Measurements from ENCODE around the gene NUDT5. TPM values are rescaled to one million over a fixed set of nuclear protein-coding genes. Genes with fewer than 3 reads are reported as not detected.
A peak's percentile ranks its signal among the peaks of the same experiment; 100 is the strongest.

The NUDT5 gene
- total and polyA plus RNA-seq, 7 donors: 20.0 to 52.9 (median 30.0) TPM

DNA sequence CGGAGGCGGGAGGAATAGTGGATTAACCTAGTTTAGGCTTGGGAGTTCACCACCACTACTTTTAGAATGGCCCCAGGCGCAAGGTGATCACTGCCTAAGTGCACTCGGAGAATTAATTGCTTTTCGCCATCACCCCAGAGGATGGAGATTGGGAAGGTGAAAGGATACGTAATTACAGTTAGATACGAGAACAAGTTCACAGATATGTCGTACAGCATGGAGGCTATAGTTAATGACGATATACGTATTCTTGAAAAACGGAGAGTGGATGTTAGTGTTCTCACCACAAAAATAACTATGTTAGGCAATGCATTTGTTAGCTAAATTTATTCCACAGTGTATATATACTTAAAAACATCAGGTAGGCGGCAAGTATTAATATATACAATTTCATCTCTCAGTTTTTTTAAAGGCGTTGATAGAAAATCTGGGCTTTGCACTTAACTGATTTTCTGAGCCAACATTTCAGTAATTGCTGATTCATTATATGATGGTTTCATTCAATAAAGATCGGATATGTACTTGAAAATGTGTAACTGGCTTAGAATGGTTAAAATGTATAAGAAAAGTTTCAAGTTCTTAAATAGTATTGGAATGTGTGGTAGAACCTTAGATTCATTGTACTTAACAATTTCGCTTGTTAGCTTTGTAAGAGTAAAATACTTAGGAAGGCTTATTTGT, 980 bp upstream of the NUDT5 start:
- 7 to 10% methylated on average over 15 of the region's 15 CpGs for WGBS, 2 donors
- TF ChIP-seq POLR2A (IDR thresholded peaks at IDR 0.05) (no peak), POLR2AphosphoS5 (IDR thresholded peaks at IDR 0.05) (no peak), EP300 (IDR thresholded peaks at IDR 0.05) (no peak)
- TF ChIP-seq, protein P1, sequence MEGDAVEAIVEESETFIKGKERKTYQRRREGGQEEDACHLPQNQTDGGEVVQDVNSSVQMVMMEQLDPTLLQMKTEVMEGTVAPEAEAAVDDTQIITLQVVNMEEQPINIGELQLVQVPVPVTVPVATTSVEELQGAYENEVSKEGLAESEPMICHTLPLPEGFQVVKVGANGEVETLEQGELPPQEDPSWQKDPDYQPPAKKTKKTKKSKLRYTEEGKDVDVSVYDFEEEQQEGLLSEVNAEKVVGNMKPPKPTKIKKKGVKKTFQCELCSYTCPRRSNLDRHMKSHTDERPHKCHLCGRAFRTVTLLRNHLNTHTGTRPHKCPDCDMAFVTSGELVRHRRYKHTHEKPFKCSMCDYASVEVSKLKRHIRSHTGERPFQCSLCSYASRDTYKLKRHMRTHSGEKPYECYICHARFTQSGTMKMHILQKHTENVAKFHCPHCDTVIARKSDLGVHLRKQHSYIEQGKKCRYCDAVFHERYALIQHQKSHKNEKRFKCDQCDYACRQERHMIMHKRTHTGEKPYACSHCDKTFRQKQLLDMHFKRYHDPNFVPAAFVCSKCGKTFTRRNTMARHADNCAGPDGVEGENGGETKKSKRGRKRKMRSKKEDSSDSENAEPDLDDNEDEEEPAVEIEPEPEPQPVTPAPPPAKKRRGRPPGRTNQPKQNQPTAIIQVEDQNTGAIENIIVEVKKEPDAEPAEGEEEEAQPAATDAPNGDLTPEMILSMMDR (IDR thresholded peaks at IDR 0.05): no peak
- Histone ChIP-seq H3K27me3 (no peaks in the 10 kb centered on the region), H3K4me3 (peak overlapping the region; percentile 62 to 95 (median 82)), H3K36me3 (peaks cover 0 to 37% (median 4%) of the 10 kb centered on the region in 4 donors), H3K27ac (peak overlapping the region; percentile 86 to 93 (median 88)), H3K9me3 (no peaks in the 10 kb centered on the region), H3K4me1 (peaks cover 0 to 43% (median 37%) of the 10 kb centered on the region in 4 donors)
- intact Hi-C loops (cut with DNase I): no loop called here
- DNase-seq: no peak

DNA sequence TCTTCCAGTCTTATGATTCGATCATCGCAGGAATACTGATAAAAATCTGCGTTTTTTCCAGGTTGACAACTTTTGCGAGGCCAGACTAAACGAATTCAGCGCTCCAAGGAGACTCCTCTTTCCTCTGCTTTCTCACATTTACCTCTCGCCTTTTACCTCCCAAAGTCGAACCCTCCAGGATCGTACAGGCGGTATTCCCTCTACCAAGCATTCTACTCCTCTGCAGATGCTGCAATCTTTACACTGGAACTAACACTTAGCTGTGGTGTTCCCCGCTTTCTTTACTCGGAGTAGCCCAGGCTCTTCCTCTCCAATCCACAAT, 449 bp downstream of the NUDT5 start:
- Histone ChIP-seq H3K27ac (peak overlapping the region; percentile 86 to 93 (median 88)), H3K9me3 (no peaks in the 10 kb centered on the region), H3K4me3 (peak overlapping the region; percentile 62 to 95 (median 82)), H3K4me1 (peaks cover 0 to 43% (median 37%) of the 10 kb centered on the region in 4 donors), H3K36me3 (peaks cover 0 to 22% (median 2%) of the 10 kb centered on the region in 4 donors), H3K27me3 (no peaks in the 10 kb centered on the region)
- intact Hi-C loops (cut with DNase I): loop anchor here (2.0 kb wide), 1 partner anchor 66 kb away; the partner anchor contains the start of gene SEC61A2
- TF ChIP-seq, protein P1 (IDR thresholded peaks at IDR 0.05): no peak
- TF ChIP-seq POLR2AphosphoS5 (IDR thresholded peaks at IDR 0.05): no peak
- no peak for TF ChIP-seq EP300 (IDR thresholded peaks at IDR 0.05)
- TF ChIP-seq POLR2A (IDR thresholded peaks at IDR 0.05): no peak
- DNase-seq: no peak
- WGBS, 2 donors: 1% methylated on average over 12 of the region's 12 CpGs

DNA sequence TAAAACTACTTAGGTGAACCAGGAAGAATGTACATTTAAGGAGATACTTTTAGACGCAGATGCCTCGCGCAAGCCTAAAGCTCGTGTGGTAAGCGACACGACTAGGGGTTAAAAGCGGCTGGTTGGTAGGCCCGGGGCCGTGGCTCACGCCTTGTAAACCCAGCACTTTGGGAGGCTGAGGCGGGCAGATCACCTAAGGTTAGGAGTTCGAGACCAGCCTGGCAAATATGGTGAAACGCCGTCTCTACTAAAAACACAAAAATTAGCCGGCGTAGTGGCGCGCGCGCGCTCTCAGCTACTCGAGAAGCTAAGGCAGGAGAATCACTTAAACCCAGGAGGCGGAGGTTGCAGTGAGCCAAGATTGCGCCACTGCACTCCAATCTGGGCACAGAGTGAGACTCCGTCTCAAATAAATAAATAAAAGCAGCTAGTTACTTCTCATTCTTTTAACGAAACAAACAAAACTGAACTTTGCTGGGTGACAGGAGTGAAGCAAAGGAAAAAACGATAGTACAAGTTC, 879 bp downstream of the NUDT5 start:
- peak overlapping the region; percentile 62 to 95 (median 82) for H3K4me3 ChIP-seq
- H3K9me3 ChIP-seq: no peaks in the 10 kb centered on the region
- intact Hi-C loops (cut with DNase I): loop anchor here (2.0 kb wide), 1 partner anchor 66 kb away; the partner anchor contains the start of gene SEC61A2
- H3K27me3 ChIP-seq: no peaks in the 10 kb centered on the region
- peaks cover 0 to 43% (median 37%) of the 10 kb centered on the region in 4 donors for H3K4me1 ChIP-seq
- 1 to 8% methylated on average over 27 of the region's 27 CpGs for WGBS, 2 donors
- peak; percentile 79 for DNase-seq
- H3K36me3 ChIP-seq: peaks cover 0 to 20% (median 2%) of the 10 kb centered on the region in 4 donors
- TF ChIP-seq POLR2A (IDR thresholded peaks at IDR 0.05) (no peak), POLR2AphosphoS5 (IDR thresholded peaks at IDR 0.05) (peak in 2 of 4 donors; percentile 9)
- H3K27ac ChIP-seq: peak overlapping the region; percentile 86 to 93 (median 88)

DNA sequence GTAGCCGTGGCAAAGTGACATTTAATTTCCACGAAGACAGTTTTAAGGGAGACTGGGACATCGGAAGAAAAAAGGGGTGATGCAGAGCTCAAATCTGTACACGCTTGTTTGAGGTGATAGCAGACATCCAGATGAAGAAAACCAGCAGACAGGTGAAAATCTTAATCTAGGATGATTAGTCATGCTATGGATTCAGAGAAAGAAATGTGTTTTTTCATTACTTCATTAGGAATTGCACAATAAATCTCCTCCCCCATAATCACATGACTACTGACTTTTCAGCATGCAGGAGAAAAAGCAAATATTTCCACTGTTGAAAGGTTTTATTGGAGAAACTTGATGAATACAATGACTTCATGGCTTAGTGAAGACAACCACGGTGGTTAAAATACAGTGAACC, 2.5 kb downstream of the NUDT5 start:
- no peak for DNase-seq
- Histone ChIP-seq H3K9me3 (no peaks in the 10 kb centered on the region), H3K4me3 (no peak overlapping the region), H3K27ac (no peak overlapping the region), H3K27me3 (no peaks in the 10 kb centered on the region), H3K36me3 (peaks cover 0 to 7% (median 0%) of the 10 kb centered on the region in 4 donors), H3K4me1 (peaks cover 0 to 41% (median 35%) of the 10 kb centered on the region in 4 donors)
- intact Hi-C loops (cut with DNase I): no loop called here
- TF ChIP-seq, protein P1 (IDR thresholded peaks at IDR 0.05): no peak
- TF ChIP-seq POLR2A (IDR thresholded peaks at IDR 0.05) (no peak), EP300 (IDR thresholded peaks at IDR 0.05) (no peak), POLR2AphosphoS5 (IDR thresholded peaks at IDR 0.05) (no peak)
- 86 to 92% methylated on average over 5 of the region's 5 CpGs for WGBS, 2 donors

- intact Hi-C loops (cut with DNase I): no loop called here
- TF ChIP-seq POLR2AphosphoS5 (IDR thresholded peaks at IDR 0.05) (no peak), EP300 (IDR thresholded peaks at IDR 0.05) (no peak), POLR2A (IDR thresholded peaks at IDR 0.05) (no peak)
- TF ChIP-seq, protein P1 (IDR thresholded peaks at IDR 0.05): no peak
- 70 to 82% methylated on average over 3 of the region's 3 CpGs for WGBS, 2 donors
- no peak for DNase-seq
- peaks cover 0 to 26% (median 20%) of the 10 kb centered on the region in 4 donors for H3K4me1 ChIP-seq
- H3K4me3 ChIP-seq: no peak overlapping the region
- no peak overlapping the region for H3K27ac ChIP-seq
- H3K27me3 ChIP-seq: no peaks in the 10 kb centered on the region
- peaks cover 0 to 14% (median 4%) of the 10 kb centered on the region in 4 donors for H3K36me3 ChIP-seq
- no peaks in the 10 kb centered on the region for H3K9me3 ChIP-seq
These were observed 4.0 kb downstream of the NUDT5 start for GRCh38 chr10:12191715-12192114.
